NAMALWA (cell line): ENCODE measurements around the gene APC.

Experiments used
- DNase-seq: peaks from one replicate; pipeline ENCODE4 v3.0.0-alpha.2; 2015; ENCODE audit warnings: low spot score

The APC gene

DNA sequence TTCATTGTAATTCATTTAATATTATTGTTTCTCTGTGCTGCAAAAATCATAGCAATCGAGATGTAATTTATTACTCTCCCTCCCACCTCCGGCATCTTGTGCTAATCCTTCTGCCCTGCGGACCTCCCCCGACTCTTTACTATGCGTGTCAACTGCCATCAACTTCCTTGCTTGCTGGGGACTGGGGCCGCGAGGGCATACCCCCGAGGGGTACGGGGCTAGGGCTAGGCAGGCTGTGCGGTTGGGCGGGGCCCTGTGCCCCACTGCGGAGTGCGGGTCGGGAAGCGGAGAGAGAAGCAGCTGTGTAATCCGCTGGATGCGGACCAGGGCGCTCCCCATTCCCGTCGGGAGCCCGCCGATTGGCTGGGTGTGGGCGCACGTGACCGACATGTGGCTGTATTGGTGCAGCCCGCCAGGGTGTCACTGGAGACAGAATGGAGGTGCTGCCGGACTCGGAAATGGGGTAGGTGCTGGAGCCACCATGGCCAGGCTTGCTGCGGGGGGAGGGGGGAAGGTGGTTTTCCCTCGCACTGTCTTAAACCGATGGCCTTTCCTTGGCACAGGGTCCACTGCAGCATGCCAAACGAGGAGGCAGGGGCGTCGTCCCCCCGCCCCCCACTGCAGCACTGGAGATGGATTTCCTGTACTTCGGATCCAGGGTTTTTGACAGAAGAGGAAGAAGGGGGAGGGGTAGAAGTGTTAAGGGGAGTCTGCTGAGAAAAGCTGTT is at the start of gene APC:
TSS of gene APC (plus strand) at position 423 of the 728 bp plus-strand sequence. CDS start 17,006 bp downstream, outside the sequence.
- DNase-seq, result peak; percentile 93

DNA sequence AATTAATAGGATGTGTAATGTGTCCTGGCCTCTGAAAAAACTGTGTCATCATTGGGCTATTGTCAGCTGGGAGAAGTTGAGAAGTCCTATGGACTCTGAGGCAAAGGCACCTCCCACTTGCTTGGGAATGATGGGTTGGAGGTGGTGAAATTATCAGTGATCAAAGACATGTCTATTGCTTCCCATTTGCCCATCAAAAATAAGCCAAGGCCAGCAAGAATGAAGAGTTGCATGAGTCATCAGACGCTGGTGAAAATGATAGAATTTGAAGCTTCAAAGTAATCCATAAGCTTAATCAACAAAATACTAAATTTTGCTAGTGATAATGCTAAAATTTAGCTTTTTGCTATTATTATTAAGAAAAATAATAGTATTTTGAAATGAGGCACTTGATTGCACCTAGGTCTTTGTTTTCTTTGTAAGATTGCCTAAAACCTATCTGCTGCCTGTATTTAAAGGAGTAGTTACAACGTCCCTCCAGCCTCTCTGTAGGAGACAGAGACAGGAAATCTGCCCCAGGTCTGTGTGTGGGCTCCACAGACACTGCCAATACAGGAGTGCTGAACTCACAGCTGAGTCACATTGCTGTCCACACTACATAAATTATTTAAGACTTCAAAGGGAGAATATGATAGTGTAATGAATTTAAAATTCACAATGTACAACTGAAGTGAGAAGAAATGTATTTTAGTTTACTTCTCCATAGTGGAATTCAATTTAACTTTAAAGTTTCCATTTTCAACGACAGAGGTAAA is 48.4 kb upstream of the APC start:
- DNase-seq, result no peak

DNA sequence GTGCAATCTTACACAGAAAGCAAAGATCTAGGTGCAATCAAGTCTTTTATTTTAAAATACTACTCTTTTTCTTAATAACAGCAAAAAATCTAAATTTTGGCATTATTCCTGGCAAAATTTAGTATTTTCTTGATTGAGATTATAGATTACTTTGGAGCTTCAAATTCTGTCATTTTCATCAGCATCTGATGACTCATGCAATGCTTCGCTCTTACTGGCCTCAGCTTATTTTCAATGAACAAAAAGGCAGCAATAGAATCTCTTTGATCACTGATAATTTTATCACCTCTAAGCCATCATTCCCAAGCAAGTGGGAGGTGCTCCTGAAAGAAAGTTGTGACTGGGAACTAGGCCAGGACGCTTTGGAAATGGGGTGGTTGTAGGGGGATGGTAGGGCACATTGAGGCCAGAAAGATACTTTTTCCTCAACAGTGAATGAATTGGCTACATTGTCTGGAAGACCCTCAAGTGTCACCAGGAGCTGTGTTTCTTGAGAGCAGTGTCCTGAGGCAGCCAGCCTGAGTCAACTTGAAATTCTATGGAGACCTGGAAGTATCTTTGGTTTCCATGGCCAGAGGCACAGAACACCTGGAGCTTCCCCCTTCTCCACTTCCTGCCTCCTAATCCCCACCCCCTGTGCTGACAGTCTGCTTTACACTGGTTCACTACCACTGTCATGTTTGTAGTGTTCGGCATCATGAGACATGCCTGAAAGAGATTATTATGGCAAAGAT is 46.9 kb upstream of the APC start:
- no peak for DNase-seq

DNA sequence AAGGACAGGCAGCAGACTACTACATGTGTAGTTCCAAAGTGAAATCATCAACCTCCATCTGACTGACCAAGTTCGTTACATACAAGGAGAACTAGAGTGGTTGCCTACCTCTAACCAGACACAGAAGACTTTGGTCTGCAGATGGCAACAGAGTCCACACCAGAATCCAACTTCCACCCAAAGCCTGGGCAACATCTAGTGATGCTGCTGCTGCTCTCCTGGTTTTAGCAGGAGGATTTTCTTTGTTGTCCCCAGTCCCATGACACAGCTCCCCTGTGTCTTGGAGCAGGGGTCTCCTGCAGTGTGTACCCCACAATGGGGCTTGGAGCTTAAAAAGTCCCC is 46.4 kb upstream of the APC start:
- DNase-seq, result no peak

DNA sequence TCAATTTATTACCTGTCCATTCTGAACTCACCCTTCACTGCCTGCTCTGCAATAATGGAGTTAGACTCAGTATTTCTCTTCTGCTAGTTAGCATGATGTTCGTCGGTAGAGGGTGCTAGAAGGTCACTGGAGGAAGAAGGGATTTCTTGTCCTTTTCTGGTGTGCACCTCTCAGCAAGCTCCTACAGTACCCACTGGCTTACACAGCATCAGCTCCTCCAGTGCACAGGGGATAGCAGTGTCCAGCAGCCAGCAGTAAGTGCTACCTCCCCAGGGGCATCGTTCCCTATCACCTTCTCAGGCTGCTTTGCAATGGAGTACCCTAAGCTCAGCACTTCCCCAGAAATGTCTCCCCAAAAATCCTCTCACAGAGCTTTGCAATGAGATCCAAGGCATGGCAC is 45.9 kb upstream of the APC start:
- DNase-seq, result peak; percentile 85

DNA sequence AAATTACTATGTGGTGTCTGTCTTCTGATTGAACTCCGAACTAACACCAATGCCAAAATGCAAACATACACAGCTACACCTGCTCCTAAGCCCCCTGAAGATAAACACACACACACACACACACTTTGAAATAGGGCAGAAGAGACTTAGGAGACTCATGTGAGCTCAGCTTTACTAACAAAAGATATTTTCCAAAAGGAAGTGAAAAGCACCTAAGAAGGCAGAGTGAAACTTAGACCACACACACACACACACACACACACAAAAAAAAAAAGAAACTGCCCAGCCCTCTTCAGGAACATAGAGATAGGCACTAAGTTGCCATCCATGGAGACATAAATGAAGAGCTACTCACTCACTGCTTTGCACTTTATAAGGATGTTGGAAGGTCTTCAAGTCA is 45.2 kb upstream of the APC start:
- no peak for DNase-seq

DNA sequence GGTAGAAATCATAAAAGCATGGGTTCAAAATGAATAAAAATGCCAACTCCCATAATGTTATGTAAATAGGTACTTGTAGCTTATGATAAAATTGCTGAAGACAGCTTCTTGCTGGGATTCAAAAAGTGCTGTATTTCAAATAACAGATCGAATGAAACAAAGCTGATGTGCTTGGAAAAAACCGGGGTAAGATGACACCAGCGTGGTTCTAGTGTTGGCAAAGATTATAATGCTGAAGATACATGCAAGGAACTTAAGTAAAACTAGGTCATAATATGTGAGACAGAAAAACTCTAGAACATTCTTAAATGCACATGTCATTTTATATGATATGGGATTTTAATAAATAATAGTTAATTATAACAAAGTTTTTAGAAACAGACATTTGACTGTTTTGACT is 44.4 kb upstream of the APC start:
- DNase-seq, result no peak

DNA sequence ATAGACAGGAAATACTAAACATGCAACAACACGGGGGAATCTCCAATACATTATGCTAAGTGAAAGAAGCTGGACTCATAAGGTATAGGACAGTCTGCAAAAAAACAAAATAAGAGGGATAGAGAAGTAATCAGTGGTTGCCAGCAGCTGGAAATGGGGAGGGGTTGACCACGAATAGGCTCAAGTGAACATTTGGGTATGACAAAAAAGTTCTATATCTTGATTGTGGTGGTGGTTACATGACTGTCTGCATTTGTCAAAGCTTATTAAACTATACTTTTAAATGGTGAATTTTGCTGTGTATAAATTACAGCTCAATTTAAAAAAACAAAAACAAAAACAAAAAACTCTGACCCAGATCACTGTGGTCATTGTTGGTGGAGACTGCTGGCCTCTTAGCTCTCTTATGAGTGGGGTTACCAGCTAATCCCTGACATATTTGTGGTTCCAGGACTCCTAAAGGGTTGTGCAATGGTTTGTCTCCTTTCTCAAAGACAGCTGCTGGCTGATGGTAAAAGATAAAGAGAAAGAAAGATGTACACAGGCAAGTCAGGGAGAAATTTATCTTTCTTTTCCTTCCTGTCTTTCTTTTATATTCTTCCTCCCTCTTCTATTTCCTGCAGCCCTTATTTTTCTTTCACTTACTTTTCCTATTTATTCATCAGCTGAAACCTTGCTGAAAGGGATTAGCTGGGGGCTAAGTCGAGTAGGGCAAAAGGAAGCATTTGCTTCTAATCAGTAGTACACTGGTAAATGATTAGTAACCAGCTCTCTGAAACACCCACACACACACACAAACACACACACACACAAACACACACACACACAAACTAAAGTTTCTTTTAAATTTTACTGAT is 42.6 kb upstream of the APC start:
- DNase-seq, result no peak

DNA sequence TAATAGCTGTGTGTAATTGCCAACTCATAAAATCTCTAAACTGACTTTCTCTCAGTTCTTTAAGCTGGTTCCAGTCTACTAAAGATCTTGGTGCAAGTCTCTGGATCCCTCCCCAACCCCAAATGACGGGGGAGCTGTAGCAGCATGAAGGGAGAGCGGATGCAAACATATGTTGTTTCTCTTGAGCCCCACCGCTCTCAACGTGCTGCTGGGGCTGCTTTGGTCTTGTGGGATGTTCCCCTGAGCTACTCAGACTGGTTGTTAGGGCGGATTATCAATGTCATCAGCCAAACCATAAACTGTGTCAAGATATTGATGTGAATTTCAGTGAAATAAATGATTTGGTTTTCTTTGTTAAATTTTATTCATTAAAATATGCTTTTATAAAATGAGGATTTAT is 40.9 kb upstream of the APC start:
- no peak for DNase-seq

DNA sequence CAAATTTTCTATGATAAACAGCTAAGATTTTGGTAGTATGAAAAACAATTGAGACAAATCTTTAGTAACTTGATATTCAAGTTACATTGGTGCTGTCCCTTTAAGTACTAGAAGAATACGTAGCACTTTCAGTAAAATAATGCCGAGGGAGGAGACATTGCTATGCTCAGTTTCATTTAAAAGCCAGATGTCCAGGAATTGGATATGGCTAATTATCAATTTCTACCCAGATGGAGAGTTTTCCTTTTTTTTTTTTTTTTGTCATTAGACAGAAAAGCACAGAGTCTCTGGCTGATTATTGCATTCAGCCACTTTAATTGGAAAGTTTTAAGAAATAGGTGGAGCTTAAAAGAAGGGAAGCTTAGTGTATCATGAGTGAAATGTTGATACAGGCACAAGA is 40.4 kb upstream of the APC start:
- DNase-seq, result no peak

DNA sequence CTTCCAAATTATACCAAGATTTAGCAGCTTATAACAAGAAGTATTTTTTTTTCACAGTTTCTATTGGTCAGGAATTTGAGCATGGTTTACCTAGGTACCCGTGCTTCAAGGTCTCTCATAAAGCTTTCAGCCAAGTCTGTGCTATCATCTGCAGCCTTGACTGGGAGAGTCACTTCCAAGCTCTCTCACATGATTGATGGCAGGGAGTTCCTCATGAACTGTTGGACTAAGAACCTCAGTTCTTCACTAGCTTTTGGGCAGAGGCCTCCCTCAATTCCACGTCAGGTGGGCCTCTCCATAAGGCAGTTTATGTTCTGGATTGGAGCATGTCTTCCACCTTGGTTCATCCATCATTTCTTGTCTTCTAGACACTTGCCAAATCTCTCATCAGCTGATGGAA is 39.9 kb upstream of the APC start:
- no peak for DNase-seq

DNA sequence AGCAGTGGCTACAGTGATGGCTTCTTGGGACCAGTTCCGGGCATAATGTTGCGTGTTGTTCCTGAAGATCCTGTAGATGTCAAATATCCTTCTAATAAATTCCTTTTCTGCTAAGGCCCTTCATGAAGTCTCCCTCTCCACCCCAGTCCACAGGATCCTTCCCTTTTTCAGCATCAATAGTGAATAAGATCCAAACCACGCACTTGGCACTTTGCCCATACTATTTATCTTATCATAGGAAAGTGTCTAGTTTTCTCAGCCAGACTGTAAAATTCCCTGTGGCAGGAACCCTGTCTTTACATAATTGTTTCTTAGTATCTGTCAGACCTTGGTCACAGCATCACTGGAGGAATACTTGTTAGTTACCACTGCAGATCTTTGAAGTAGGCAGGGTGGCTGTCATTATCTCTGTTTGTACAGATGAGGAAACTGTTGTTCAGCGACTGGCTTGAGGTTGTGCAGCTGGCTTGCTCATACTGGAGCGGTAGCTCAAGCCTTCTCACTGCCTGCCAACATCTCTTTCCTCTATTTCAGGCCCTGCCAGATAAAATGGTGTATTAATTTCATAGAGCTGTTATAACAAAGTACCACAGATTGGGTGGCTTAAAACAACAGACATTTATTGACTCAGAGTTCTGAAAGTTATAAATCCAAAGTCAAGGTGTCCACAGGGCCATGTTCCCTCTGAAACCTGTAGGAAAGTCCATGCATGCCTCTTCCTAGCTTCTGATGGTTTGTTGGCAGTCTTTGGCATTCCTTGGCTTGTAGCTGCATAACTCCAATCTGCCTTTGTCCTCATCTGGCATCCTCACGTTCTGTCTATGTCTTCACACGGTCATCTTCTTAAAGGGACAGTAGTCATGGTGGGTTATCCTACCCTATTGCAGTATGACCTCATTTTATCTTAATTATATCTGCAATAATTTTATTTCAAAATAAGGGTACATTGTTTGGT is 33.5 kb upstream of the APC start:
- DNase-seq, result peak; percentile 33

DNA sequence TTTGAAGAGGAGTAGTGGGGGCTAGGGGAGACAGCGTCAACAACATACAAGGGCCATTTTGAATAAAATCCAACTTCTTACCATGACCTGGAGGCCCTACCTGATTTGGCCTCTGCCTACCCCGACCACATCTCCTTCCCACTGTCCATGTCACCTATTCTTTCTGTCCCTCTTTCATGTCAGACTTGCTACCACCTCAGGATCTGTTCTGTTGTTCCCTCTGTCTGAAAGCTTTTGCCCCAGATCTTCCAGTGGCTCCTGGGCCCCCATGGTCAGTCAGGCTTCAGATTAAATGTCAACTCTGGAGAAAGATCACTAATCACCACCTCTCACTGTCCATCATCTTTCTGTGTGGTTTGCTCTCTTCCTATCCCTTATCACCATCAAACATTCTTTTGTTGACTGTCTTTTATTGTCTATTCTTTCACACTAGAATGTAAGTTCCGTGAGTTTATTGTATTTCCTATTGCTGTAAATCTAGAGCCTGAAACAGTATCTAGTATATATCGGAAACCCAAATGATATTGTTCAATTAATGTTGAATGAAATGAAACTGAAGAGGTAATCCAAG is 31.2 kb upstream of the APC start:
- no peak for DNase-seq

DNA sequence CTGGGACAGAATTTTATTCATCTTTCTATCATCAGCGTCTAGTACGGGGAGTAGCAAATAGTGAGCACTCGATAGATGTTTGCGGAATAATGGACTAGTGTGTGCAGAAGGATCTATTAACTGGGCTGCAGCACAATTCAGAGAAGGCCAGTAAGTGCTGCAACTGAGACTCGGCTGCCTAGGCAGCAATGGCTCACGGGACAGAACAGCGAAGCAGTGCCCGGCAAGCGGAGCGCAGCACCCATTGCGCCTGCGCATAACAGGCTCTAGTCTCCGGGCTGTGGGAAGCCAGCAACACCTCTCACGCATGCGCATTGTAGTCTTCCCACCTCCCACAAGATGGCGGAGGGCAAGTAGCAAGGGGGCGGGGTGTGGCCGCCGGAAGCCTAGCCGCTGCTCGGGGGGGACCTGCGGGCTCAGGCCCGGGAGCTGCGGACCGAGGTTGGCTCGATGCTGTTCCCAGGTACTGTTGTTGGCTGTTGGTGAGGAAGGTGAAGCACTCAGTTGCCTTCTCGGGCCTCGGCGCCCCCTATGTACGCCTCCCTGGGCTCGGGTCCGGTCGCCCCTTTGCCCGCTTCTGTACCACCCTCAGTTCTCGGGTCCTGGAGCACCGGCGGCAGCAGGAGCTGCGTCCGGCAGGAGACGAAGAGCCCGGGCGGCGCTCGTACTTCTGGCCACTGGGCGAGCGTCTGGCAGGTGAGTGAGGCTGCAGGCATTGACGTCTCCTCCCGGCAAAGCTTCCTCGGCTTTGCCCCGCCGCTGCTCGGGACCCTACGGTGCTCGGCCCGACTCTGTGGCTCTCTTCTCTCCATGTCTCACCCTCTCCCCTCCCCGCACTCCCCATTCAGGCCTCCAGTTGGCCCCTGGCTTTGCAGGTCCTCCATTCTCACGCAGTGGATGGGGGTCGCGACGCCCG is 30.2 kb upstream of the APC start:
- peak; percentile 99 for DNase-seq

DNA sequence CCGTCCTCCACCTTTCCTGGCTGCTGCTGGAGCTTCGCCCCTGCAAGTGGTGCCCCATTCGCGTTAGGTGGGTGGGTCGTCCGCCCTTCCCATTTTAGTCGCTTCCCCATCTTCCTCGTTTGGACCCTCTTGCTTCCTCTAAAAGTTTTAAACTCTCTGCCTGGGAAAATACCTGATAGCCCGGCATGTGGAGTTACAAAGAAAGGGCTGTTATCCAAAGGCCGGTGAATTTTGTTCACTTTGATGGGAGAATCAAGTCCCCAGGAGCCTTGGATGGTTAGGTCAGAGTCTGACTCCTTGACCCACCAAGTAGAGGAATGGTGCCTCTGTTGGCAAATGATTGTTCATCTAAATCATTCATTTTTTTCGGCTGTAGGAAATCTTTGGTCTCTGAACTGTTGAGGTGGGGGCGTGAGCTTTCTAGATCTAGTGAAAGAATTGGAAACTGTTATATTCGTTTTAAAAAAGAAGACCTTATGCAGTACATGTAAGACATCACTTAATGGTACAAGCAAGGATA is 29.5 kb upstream of the APC start:
- peak; percentile 39 for DNase-seq

DNA sequence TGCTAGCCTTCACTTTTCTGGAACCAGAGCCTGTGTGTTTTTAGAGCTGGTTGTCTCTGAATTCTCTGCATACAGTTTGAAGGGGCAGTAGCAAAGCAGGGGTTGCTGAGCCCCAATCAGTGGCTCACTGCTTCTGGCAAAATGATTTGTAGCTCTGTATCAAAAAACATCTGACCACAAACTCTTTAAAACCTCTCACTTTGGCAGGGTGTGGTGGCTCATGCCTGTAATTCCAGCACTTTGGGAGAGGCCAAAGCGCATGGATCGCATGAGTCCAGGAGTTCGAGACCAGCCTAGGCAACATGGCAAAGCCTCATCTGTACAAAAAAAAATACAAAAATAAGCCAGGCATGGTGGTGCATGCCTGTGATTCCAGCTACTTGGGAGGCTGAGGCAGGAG is 28.3 kb upstream of the APC start:
- no peak for DNase-seq

DNA sequence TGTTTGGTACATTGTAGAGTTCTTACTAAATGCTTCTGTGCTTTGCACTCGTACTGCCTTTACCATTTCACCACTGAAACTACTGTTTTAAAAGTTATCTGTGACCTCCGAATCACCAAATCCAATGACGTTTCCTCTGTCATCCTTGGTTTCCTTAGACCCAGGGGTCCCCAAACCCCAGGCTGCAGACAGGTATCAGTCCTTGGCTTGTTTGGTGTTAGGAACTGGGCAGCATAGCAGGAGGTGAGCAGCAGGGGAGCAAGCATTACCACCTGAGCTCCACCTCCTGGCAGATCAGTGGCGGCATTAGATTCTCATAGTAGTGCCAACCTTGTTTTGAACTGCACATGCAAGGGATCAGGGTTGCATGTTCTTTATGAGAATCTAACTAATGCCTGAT is 26.8 kb upstream of the APC start:
- DNase-seq, result no peak

DNA sequence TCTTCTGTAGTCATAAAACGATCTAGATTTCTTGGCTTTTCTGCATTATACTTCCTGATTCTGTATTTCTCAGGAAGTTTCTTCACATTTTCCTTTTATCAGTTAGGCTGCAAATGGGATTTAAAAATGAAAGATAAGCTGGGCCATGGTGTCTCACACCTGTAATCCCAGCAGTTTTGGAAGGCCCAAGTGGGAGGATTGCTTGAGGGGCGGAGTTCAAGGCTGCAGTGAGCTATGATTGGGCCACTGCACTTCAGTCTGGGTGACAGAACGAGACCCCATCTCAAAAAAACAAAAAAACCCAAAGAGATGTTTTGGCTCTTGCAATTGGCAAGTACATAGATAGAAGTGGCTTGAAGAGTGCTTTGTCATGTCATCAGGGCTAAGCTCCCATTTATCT is 26.2 kb upstream of the APC start:
- DNase-seq, result no peak

DNA sequence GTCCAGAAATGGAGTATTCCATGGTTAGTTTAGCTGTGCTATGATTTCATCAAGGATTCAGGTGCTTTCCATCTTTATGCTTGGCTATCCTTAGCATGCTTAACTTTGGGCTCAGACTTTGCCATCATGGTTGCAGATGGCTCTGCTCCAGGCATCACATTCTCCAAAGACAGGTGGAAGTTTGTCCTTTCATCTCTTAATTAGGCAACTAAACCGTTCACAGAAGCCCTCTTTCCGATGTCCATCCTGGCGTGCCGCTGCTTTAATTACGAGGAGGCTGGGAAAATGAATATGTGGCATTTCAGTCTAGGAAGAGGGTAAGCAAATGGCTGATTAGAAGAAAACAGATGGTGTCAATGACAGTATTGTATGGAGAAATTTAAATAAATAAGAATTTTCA is 24.5 kb upstream of the APC start:
- no peak for DNase-seq
